Activated CD4-positive, alpha-beta T cell treated with anti-CD3 and anti-CD28 coated beads, Interleukin-2, Interleukin-4, amounts not matched to agents 100 ng/mL and 50 ng/mL, durations not matched to agents 16 hours and 8 hours (primary cell): ENCODE measurements around the gene FLYWCH1.

Source experiments
- DNase-seq: peaks from one replicate; pipeline ENCODE4 v3.0.0-alpha.2; 2020; ENCODE audit warnings: low spot score

FLYWCH1 gene

GRCh38 chr16:2952679-2953078 lies 40.9 kb downstream of the FLYWCH1 start:
- no peak for DNase-seq

- no peak for DNase-seq
Measured at GRCh38 chr16:2953706-2954627, 42.2 kb downstream of the FLYWCH1 start.

- DNase-seq, result no peak
Measured at GRCh38 chr16:2954656-2955381, 43.1 kb downstream of the FLYWCH1 start.

- no peak for DNase-seq
Measured at GRCh38 chr16:2955438-2955778, 43.7 kb downstream of the FLYWCH1 start.

- no peak for DNase-seq
Measured at GRCh38 chr16:2955779-2956578, 44.2 kb downstream of the FLYWCH1 start.

GRCh38 chr16:2956579-2956956 lies 44.8 kb downstream of the FLYWCH1 start:
- no peak for DNase-seq

GRCh38 chr16:2959206-2959605 lies 47.5 kb downstream of the FLYWCH1 start:
- DNase-seq, result no peak

GRCh38 chr16:2960183-2961010 lies 48.7 kb downstream of the FLYWCH1 start:
- no peak for DNase-seq

GRCh38 chr16:2962334-2963073 lies 50.8 kb downstream of the FLYWCH1 start:
- DNase-seq, result no peak

- no peak for DNase-seq
Measured at GRCh38 chr16:2963074-2963722, 51.5 kb downstream of the FLYWCH1 start.

- DNase-seq, result no peak
Measured at GRCh38 chr16:2963723-2964474, 52.2 kb downstream of the FLYWCH1 start, which contains the start of gene KREMEN2. Gene KREMEN2, plus strand, starts transcription at chr16:2964275. Its CDS starts 246 bp downstream, at chr16:2964521.

- DNase-seq, result peak; percentile 62
Measured at GRCh38 chr16:2964475-2965336, 53.0 kb downstream of the FLYWCH1 start.

- no peak for DNase-seq
Measured at GRCh38 chr16:2966043-2966807, 54.5 kb downstream of the FLYWCH1 start.

- DNase-seq, result no peak
Measured at GRCh38 chr16:2966808-2967191, 55.1 kb downstream of the FLYWCH1 start.

GRCh38 chr16:2967211-2967631 lies 55.5 kb downstream of the FLYWCH1 start:
- DNase-seq, result no peak

GRCh38 chr16:2967721-2968161 lies 56.0 kb downstream of the FLYWCH1 start:
- DNase-seq, result no peak

- no peak for DNase-seq
Measured at GRCh38 chr16:2968368-2968737, 56.6 kb downstream of the FLYWCH1 start.
